SK-N-MC (cell line): Measurements from ENCODE around the gene GCGR.

Source experiments
- EZH2 ChIP-seq: fragments of 200-600 bp; sonication (generic); IDR thresholded peaks from one replicate; pipeline ENCODE4 v1.6.1; 2017; ENCODE audit warnings: antibody characterized with exemption
- POLR2AphosphoS5 ChIP-seq: IDR thresholded peaks from 2 replicates; pipeline ENCODE4 v1.6.1; 2012; ENCODE audit warnings: mild to moderate bottlenecking, low read depth, low read length, borderline replicate concordance

DNA sequence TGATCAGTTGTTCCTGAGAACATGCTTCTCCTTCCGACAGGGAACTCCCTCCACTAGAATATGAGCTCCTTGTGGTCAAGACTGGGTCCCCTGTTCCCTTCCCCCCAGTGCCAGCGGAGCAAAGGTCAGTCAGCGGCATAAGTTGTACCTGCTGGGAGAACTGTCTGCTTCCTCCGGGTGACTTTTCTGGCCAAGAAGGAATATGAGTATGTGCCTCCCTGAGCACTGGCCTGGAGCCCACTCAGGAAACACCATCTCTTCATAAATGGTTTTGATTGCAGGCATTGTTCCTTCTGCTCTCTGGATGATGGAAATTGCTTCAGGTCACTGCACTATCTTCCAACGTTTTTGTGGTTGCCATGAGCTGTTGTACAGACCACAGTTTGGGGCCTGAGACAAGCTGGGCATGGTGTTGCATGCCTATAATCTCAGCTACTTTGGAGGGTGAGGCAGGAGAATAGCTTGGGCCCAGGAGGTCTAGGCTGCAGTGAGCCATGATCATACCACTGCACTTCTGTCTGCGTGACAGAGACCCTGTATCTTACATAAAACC, 59.2 kb downstream of the GCGR start:
- no peak for TF ChIP-seq EZH2
- TF ChIP-seq POLR2AphosphoS5: no peak
